Ovary (tissue), 10 donors: ENCODE data around the gene PTOV1. TPM values are rescaled to one million over a fixed set of nuclear protein-coding genes. Genes with fewer than 3 reads are reported as not detected.

ENCODE experiments used
- DNase-seq, 5 donors: peaks; one replicate each; pipeline ENCODE4 v3.0.0-alpha.2; 2019 to 2020
- H3K27ac ChIP-seq, 2 donors: fragments of 200-600 bp; one replicate each; pipeline versions ENCODE4 v1.5.1 to v1.8.0; 2019 to 2022
- H3K27me3 ChIP-seq: fragments of 200-600 bp; one replicate; pipeline ENCODE4 v1.8.0; 2022
- H3K36me3 ChIP-seq: fragments of 200-600 bp; sonication (generic); one replicate; pipeline ENCODE4 v1.5.1; 2019
- H3K4me1 ChIP-seq: one replicate; pipeline ENCODE4 v1.8.1; 2013; ENCODE audit warnings: mild to moderate bottlenecking, moderate library complexity; ENCODE audit not compliant: insufficient read depth
- H3K4me3 ChIP-seq: fragments of 200-600 bp; sonication (generic); one replicate; pipeline ENCODE4 v1.5.1; 2017
- H3K9me3 ChIP-seq, 2 donors: fragments of 200-600 bp in 1 of 2; sonication (generic) in 1 of 2; one replicate each; pipeline versions ENCODE4 v1.5.1 to v1.8.1; 2013 to 2019; ENCODE audit warnings: mild to moderate bottlenecking in 1 of 2, moderate library complexity in 1 of 2
- CTCF ChIP-seq, 3 donors: fragments of 450-650 bp in 2 of 3; fragments of 200-600 bp in 1 of 3; IDR thresholded peaks; one replicate each; pipeline versions ENCODE4 v1.5.1 to v1.8.0; 2016 to 2022; ENCODE audit warnings: antibody characterized with exemption in 3 of 3, mild to moderate bottlenecking in 1 of 3
- EP300 ChIP-seq: sonication (generic); formaldehyde crosslinking; IDR thresholded peaks from one replicate; pipeline ENCODE4 v1.6.1; 2017; ENCODE audit warnings: antibody characterized with exemption
- POLR2A ChIP-seq: fragments of 450-650 bp; IDR thresholded peaks from one replicate; pipeline ENCODE4 v1.6.1; 2017; ENCODE audit warnings: antibody characterized with exemption, mild to moderate bottlenecking, moderate library complexity
- WGBS, 3 donors: extraction: QIAGEN DNeasy Blood & Tissue Kit in 1 of 3; methylation state at CpG; one replicate each; pipeline versions ENCODE4 v1.1.5 to v1.1.7; 2013 to 2017; 5-methylcytosine and 5-hydroxymethylcytosine counted together
- intact Hi-C, 4 donors: fragments of 100-400 bp; cut with DNase I; formaldehyde crosslinking; loops; one replicate each; pipeline versions ENCODE4 v1.11.0 to v1.15.1; 2022 to 2023
- long read RNA-seq, 3 donors: library from polyadenylated mRNA in 2 of 3; unstranded in 2 of 3; transcript quantifications; one replicate each; pipeline ENCODE4 v2.0.0 and lab custom pipeline, GENCODE V29; 2021 to 2026
- polyA plus RNA-seq, 2 donors: library from polyadenylated mRNA; stranded (reverse); fragments of 200-250 nt in 1 of 2; fragments of 350-450 nt in 1 of 2; fragmentation: Illumina TruSeq in 1 of 2; extraction: RNeasy Lipid Tissue Mini Kit (QIAGEN cat#74804) in 1 of 2; gene quantifications; one replicate each; pipeline ENCODE4 v1.2.3, GENCODE V29; 2013 to 2014
- total RNA-seq, 7 donors: library from RNA; depleted of rRNA in 2 of 7; stranded (reverse); fragments of >200 nt in 2 of 7; fragmentation: NEBNext Ultra II Directional in 3 of 7; extraction: Animal tissue kit (Norgen Biotek cat#: 25700) in 3 of 7; gene quantifications; one replicate each; pipeline versions ENCODE4 v1.1.0 to v1.2.4, GENCODE V29; 2016 to 2023
- donor health status: DM: no; HTN: no; CAD: no; lungs with moderate emphysema.
- donor health status: DM: no; HTN: no; CAD: no.
- donor health status: Bipolar disorder and iron deficiency.
- donor health status: DM: yes; HTN: yes; CAD: no.
- donor health status: DM: no; HTN: no; CAD: no.
- donor health status: DM: yes; HTN: yes; CAD: no.

PTOV1 gene
- total RNA-seq: 100 to 1,000 TPM; 108 to 256 (median 206) TPM
- 100 to 1,000 TPM in 1 of 2 donors, 10 to 100 TPM in 1; 22.2 to 186 TPM for polyA plus RNA-seq
- long read RNA-seq, donor 1, transcript PTOV1-212 (13 exons, 1,577 nt): minor isoform, 17 of 170 reads
- long read RNA-seq, donor 1, transcript PTOV1-210 (13 exons, 1,438 nt): minor isoform, 12 of 170 reads
- long read RNA-seq, donor 1, transcript PTOV1-205 (1 exons, 1,880 nt): major isoform, 20 of 170 reads
- long read RNA-seq, donor 1, partial matches to known transcripts: 76 of 170 reads
- long read RNA-seq, donor 1, other reads (novel, unspliced or antisense): 40 of 170 reads
- long read RNA-seq, donor 2, transcript PTOV1-212 (13 exons, 1,577 nt): major isoform, 45 of 89 reads
- long read RNA-seq, donor 2, transcript PTOV1-205 (1 exons, 1,880 nt): minor isoform, 17 of 89 reads
- long read RNA-seq, donor 2, transcript PTOV1-208 (2 exons, 327 nt): minor isoform, 6 of 89 reads
- long read RNA-seq, donor 2, partial matches to known transcripts: 13 of 89 reads
- long read RNA-seq, donor 2, other reads (novel, unspliced or antisense): 0 of 89 reads
- long read RNA-seq, donor 3, transcript PTOV1-205 (1 exons, 1,880 nt): minor isoform, 5 of 236 reads
- long read RNA-seq, donor 3, transcript PTOV1-220 (13 exons, 1,587 nt): minor isoform, 29 of 236 reads
- long read RNA-seq, donor 3, transcript PTOV1-212 (13 exons, 1,577 nt): major isoform, 144 of 236 reads
- long read RNA-seq, donor 3, partial matches to known transcripts: 15 of 236 reads
- long read RNA-seq, donor 3, other reads (novel, unspliced or antisense): 38 of 236 reads

- intact Hi-C loops: loop anchor here in 1 of 4 donors (5.0 kb wide), 1 partner anchor 33 kb away; the partner anchor contains the start of gene MED25
- TF ChIP-seq POLR2A (peak; percentile 80), EP300 (no peak)
- DNase-seq: peak; percentile 89 to 95 (median 93)
- H3K36me3 ChIP-seq: no peaks in the 10 kb centered on the region
- no peaks in the 10 kb centered on the region for H3K27me3 ChIP-seq
- peak within 1 kb of the TSS; percentile 94 to 97 for H3K27ac ChIP-seq
- H3K4me3 ChIP-seq: peak within 1 kb of the TSS; percentile 83
- 1 to 2% (median 1%) methylated on average over 48 to 98 of the region's 98 CpGs for WGBS, 3 donors
- no peaks in the 10 kb centered on the region for H3K9me3 ChIP-seq
- H3K4me1 ChIP-seq: peaks cover 5% of the 10 kb centered on the region
These were observed at the start of gene PTOV1 for GRCh38 chr19:49850487-49851342. Gene PTOV1 (plus strand): TSS chr19:49851159.

GRCh38 chr19:49801401-49801888, 49.5 kb upstream of the PTOV1 start:
- peak overlapping the region; percentile 55 to 61 for H3K27ac ChIP-seq
- H3K27me3 ChIP-seq: no peaks in the 10 kb centered on the region
- peaks cover 8% of the 10 kb centered on the region for H3K4me1 ChIP-seq
- WGBS, 3 donors: 27 to 44% (median 32%) methylated on average over 28 to 32 of the region's 32 CpGs
- TF ChIP-seq CTCF (IDR thresholded peaks at IDR 0.05): no peak
- TF ChIP-seq POLR2A: no peak
- TF ChIP-seq EP300: no peak
- DNase-seq: peak in 2 of 5 donors; percentile 43 to 47
- H3K4me3 ChIP-seq: peak overlapping the region; percentile 35
- intact Hi-C loops: loop anchor here in 2 of 4 donors (5.0 to 10.0 kb wide), 3 partner anchors 34 to 77 kb away; partner anchors contain the start of gene AP2A1 (in 1 of the 2)
- no peaks in the 10 kb centered on the region for H3K36me3 ChIP-seq
- no peaks in the 10 kb centered on the region for H3K9me3 ChIP-seq

GRCh38 chr19:49801966-49802661, 48.8 kb upstream of the PTOV1 start:
- TF ChIP-seq EP300 (no peak), CTCF (IDR thresholded peaks at IDR 0.05) (peak; percentile 54 to 75 (median 57))
- Histone ChIP-seq H3K27ac (peak overlapping the region; percentile 55 to 61), H3K36me3 (no peaks in the 10 kb centered on the region), H3K9me3 (no peaks in the 10 kb centered on the region), H3K4me1 (peaks cover 8% of the 10 kb centered on the region), H3K4me3 (peak overlapping the region; percentile 35), H3K27me3 (no peaks in the 10 kb centered on the region)
- 8 to 14% (median 13%) methylated on average over 24 to 38 of the region's 38 CpGs for WGBS, 3 donors
- DNase-seq: peak; percentile 94 to 97 (median 97)
- intact Hi-C loops: loop anchor here in 2 of 4 donors (5.0 to 10.0 kb wide), 3 partner anchors 35 to 77 kb away; partner anchors contain the start of gene AP2A1 (in 1 of the 2)

- peak in 3 of 5 donors; percentile 58 to 63 (median 59) for DNase-seq
- 68 to 78% (median 71%) methylated on average over 24 of the region's 24 CpGs for WGBS, 3 donors
- H3K4me3 ChIP-seq: no peak overlapping the region
These were observed 48.0 kb upstream of the PTOV1 start for GRCh38 chr19:49802836-49803528.

More at GRCh38 chr19:49802836-49803528, 48.0 kb upstream of the PTOV1 start:
- Histone ChIP-seq H3K4me1 (peaks cover 8% of the 10 kb centered on the region), H3K36me3 (no peaks in the 10 kb centered on the region), H3K27ac (peak overlapping the region; percentile 55 to 61), H3K9me3 (no peaks in the 10 kb centered on the region), H3K27me3 (no peaks in the 10 kb centered on the region)
- intact Hi-C loops: loop anchor here in 2 of 4 donors (5.0 to 10.0 kb wide), 3 partner anchors 36 to 78 kb away; partner anchors contain the start of gene AP2A1 (in 1 of the 2)
- TF ChIP-seq POLR2A (no peak), EP300 (no peak), CTCF (IDR thresholded peaks at IDR 0.05) (no peak)
